Testis (tissue), 3 donors: ENCODE results near the gene CLMN. TPM values are rescaled to one million over a fixed set of nuclear protein-coding genes. Genes with fewer than 3 reads are reported as not detected.

Experiments used
- DNase-seq: peaks from one replicate; pipeline ENCODE4 v3.0.0-alpha.2; 2019
- H3K27ac ChIP-seq, 2 donors: fragments of 200-600 bp; sonication (generic); one replicate each; pipeline ENCODE4 v1.5.1; 2019
- H3K27me3 ChIP-seq: fragments of 200-600 bp; sonication (generic); one replicate; pipeline ENCODE4 v1.5.1; 2019
- H3K36me3 ChIP-seq: fragments of 200-600 bp; sonication (generic); one replicate; pipeline ENCODE4 v1.5.1; 2017; ENCODE audit warnings: low read depth; ENCODE audit errors: missing control alignments
- H3K4me1 ChIP-seq: fragments of 200-600 bp; sonication (generic); one replicate; pipeline ENCODE4 v1.5.1; 2019
- H3K4me3 ChIP-seq, 2 donors: fragments of 200-600 bp; sonication (generic); one replicate each; pipeline ENCODE4 v1.5.1; 2017 to 2019
- H3K9me3 ChIP-seq: fragments of 200-600 bp; sonication (generic); one replicate; pipeline ENCODE4 v1.5.1; 2017
- CTCF ChIP-seq, 3 experiments: fragments of 450-650 bp in 2 of 3; fragments of 200-600 bp in 1 of 3; sonication (generic) in 1 of 3; IDR thresholded peaks; one replicate each; pipeline ENCODE4 v1.5.1; 2016 to 2019; ENCODE audit warnings: antibody characterized with exemption in 3 of 3, mild to moderate bottlenecking in 2 of 3, moderate library complexity in 1 of 3
- POLR2A ChIP-seq: fragments of 450-650 bp; IDR thresholded peaks from one replicate; pipeline ENCODE4 v1.6.1; 2017; ENCODE audit warnings: antibody characterized with exemption, mild to moderate bottlenecking, moderate library complexity
- WGBS, 2 donors: methylation state at CpG; one replicate each; pipeline ENCODE4 v1.1.5; 2018; 5-methylcytosine and 5-hydroxymethylcytosine counted together
- intact Hi-C: fragments of 100-400 bp; cut with DNase I; formaldehyde crosslinking; loops from one replicate; pipeline ENCODE4 v1.15.1; 2023; ENCODE audit warnings: low total_unique reads
- polyA plus RNA-seq: library from polyadenylated mRNA; stranded (reverse); fragments of 350-450 nt; fragmentation: Illumina TruSeq; extraction: RNeasy Lipid Tissue Mini Kit (QIAGEN cat#74804); gene quantifications from one replicate; pipeline ENCODE4 v1.2.3, GENCODE V29; 2014; ENCODE audit warnings: low read depth, low replicate concordance; ENCODE audit not compliant: insufficient read depth
- total RNA-seq, 2 donors: library from RNA; depleted of rRNA; stranded (reverse); fragments of >200 nt; gene quantifications; one replicate each; pipeline ENCODE4 v1.2.3, GENCODE V29; 2016

Gene CLMN
- total and polyA plus RNA-seq, 3 donors from 2014 or later = 35.9 to 134 (median 68.0) TPM

GRCh38 chr14:95258156-95258555 is 61.6 kb downstream of the CLMN start:
- intact Hi-C loops = no loop called here
- Histone ChIP-seq H3K27me3 (no peaks in the 10 kb centered on the region), H3K27ac (no peak overlapping the region), H3K36me3 (no peaks in the 10 kb centered on the region), H3K9me3 (no peaks in the 10 kb centered on the region), H3K4me3 (no peak overlapping the region), H3K4me1 (peaks cover 3% of the 10 kb centered on the region)
- 90 to 93% methylated on average over 2 of the region's 2 CpGs for WGBS, 2 donors
- TF ChIP-seq POLR2A (no peak), CTCF (IDR thresholded peaks at IDR 0.05) (no peak)
- no peak for DNase-seq

GRCh38 chr14:95257521-95257920 is 62.2 kb downstream of the CLMN start:
- intact Hi-C loops = no loop called here
- Histone ChIP-seq H3K27me3 (no peaks in the 10 kb centered on the region), H3K4me1 (peaks cover 3% of the 10 kb centered on the region), H3K4me3 (no peak overlapping the region), H3K27ac (no peak overlapping the region), H3K36me3 (no peaks in the 10 kb centered on the region), H3K9me3 (no peaks in the 10 kb centered on the region)
- 90 to 95% methylated on average over 11 of the region's 11 CpGs for WGBS, 2 donors
- DNase-seq = no peak
- TF ChIP-seq POLR2A = no peak
- TF ChIP-seq CTCF (IDR thresholded peaks at IDR 0.05) = no peak

GRCh38 chr14:95256776-95257060 is 63.0 kb downstream of the CLMN start:
- WGBS, 2 donors = 100% methylated on average over 3 of the region's 3 CpGs
- intact Hi-C loops = no loop called here
- no peak for DNase-seq
- H3K36me3 ChIP-seq = no peaks in the 10 kb centered on the region
- peaks cover 3% of the 10 kb centered on the region for H3K4me1 ChIP-seq
- no peak overlapping the region for H3K4me3 ChIP-seq
- H3K27ac ChIP-seq = no peak overlapping the region
- H3K27me3 ChIP-seq = no peaks in the 10 kb centered on the region
- no peaks in the 10 kb centered on the region for H3K9me3 ChIP-seq
- TF ChIP-seq POLR2A = no peak
- TF ChIP-seq CTCF (IDR thresholded peaks at IDR 0.05) = no peak

- 87 to 90% methylated on average over 15 of the region's 15 CpGs for WGBS, 2 donors
- TF ChIP-seq POLR2A = no peak
- TF ChIP-seq CTCF (IDR thresholded peaks at IDR 0.05) = no peak
- Histone ChIP-seq H3K4me3 (no peak overlapping the region), H3K9me3 (no peaks in the 10 kb centered on the region), H3K4me1 (peaks cover 3% of the 10 kb centered on the region), H3K36me3 (no peaks in the 10 kb centered on the region), H3K27ac (no peak overlapping the region), H3K27me3 (no peaks in the 10 kb centered on the region)
- DNase-seq = no peak
- intact Hi-C loops = no loop called here
Observed at GRCh38 chr14:95256002-95256775, 63.5 kb downstream of the CLMN start.

- intact Hi-C loops = no loop called here
- peaks cover 3% of the 10 kb centered on the region for H3K4me1 ChIP-seq
Observed at GRCh38 chr14:95255487-95255886, 64.2 kb downstream of the CLMN start.

More at GRCh38 chr14:95255487-95255886, 64.2 kb downstream of the CLMN start:
- 69 to 81% methylated on average over 6 of the region's 6 CpGs for WGBS, 2 donors
- no peak overlapping the region for H3K27ac ChIP-seq
- DNase-seq = no peak
- TF ChIP-seq CTCF (IDR thresholded peaks at IDR 0.05) = no peak
- H3K4me3 ChIP-seq = no peak overlapping the region
- H3K9me3 ChIP-seq = no peaks in the 10 kb centered on the region
- no peaks in the 10 kb centered on the region for H3K27me3 ChIP-seq
- no peaks in the 10 kb centered on the region for H3K36me3 ChIP-seq
